GM19372 (cell line): ENCODE data around the gene OR2T8.

Experiments used
- ATAC-seq: cut with Tn5 transposase; IDR thresholded peaks from one replicate; pipeline ENCODE4 v1.9.1; 2021; ENCODE audit warnings: mild to moderate bottlenecking, low read depth, moderate library complexity; ENCODE audit not compliant: unreplicated experiment

Gene OR2T8, protein sequence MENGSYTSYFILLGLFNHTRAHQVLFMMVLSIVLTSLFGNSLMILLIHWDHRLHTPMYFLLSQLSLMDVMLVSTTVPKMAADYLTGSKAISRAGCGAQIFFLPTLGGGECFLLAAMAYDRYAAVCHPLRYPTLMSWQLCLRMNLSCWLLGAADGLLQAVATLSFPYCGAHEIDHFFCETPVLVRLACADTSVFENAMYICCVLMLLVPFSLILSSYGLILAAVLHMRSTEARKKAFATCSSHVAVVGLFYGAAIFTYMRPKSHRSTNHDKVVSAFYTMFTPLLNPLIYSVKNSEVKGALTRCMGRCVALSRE

DNA sequence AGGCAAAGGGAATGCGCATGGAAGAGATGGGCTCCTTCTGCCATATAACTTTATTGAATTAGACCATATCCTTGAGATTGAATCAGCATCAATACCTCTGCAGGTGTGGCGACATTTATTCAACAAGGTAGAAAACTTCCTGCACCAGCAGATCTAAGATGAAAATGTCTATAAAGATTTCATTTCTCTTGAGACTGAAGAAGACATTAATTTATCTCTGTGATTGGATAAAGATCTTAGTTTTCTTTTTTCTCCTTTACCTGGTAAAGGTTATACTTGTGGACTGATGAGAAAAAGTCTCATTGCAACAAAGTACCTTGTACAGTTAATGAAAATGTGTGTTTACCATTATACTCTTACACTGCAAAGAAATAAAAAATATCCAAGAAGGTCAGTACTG lies at the start of gene OR2T8:
Gene OR2T8 (plus strand): TSS at position 301 of the 400 bp plus-strand sequence. CDS start 766 bp downstream, outside the sequence.
- no peak for ATAC-seq

DNA sequence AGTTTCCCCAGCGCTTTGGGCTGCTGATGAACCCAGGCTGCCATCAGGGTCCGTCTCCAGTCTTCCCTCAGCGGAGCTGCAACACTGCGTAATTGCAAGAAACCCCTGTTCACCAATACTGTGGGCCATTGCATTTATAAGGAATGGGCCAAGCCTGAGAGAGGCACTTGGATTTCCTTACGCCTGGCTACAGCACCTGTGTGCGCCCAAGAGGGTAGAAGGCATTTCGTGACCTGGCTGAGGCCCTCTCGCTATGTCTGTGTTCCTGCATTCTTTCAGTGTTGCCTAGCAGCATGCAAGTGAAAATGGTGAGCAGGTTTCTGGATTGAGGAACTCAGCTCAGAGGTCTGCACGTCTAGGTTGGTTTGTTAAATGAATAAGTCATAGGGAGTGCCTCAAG lies 36.7 kb upstream of the OR2T8 start:
- no peak for ATAC-seq

DNA sequence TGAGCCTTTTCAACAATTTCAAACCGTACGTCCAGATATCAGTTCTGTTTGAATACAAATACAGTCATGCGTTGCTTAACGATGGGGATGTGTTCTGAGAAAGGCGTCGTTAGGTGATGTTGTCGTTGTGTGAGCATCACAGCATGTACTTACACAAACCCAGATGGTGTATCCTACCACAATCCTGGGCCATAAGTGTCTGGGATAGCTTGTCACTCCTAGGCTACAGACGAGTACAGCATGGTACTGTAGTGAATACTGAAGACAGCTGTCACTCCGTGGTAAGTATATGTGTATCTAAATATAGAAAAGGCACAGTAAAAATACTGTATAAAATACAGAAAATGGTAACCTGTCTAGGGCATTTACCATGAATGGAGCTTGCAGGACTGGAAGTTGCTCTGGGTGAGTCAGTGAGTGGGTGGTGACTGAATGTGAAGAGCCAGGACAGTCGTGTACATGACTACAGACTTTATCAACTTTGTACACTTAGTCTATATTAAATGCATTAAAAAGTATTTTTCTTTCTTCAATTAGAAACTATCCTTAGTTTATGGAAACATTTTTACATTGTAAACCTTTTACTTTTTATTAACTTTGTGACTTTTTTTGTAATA lies 35.1 kb upstream of the OR2T8 start:
- ATAC-seq: no peak

DNA sequence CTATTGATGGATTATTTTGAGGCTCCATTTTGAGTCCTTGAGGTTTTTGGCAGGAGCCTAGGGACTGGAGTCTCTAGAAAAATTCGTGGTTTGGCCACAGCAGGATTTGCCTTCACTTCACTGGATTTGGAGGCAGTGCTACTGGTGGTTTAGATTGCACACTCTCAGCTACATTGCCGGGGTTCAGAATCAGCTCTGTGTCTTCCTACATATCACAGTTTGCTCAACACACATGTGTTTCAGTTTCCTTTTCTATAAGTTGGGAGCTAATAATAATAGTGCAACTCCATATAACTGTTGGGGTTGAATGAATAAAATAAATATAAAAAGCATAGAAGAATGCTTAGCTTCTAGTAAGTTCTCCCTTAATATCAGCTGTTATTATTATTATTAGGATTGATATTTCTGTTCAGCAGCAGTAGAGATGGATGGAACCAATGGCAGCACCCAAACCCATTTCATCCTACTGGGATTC lies 24.9 kb upstream of the OR2T8 start, which contains the start of gene OR2W3:
Gene OR2W3 (plus strand): TSS at position 425 of the 475 bp plus-strand sequence. CDS start 0 bp downstream, at position 425.
- no peak for ATAC-seq

DNA sequence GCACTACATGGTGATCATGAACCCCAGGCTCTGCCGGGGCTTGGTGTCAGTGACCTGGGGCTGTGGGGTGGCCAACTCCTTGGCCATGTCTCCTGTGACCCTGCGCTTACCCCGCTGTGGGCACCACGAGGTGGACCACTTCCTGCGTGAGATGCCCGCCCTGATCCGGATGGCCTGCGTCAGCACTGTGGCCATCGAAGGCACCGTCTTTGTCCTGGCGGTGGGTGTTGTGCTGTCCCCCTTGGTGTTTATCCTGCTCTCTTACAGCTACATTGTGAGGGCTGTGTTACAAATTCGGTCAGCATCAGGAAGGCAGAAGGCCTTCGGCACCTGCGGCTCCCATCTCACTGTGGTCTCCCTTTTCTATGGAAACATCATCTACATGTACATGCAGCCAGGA lies 24.1 kb upstream of the OR2T8 start:
- no peak for ATAC-seq

DNA sequence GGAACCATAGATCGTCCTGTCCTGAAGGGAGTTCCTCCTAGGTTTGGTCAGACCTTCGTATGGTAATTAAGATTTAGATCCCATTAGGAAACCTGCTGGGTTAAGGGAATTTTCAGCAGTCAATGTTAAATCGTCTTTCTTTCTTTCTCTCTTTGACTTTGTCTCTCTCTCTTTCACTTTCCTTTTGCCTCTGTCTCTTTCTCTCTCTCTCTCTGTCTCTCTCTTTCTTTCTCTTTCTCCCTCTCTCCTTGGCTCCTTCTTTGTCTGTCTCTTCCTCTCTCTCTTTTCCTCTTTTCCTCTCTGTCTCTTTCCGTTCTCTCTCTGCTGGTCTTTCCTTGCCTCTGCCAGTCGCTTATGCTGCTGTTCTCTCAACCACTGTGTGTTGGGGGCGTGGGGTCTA lies 15.9 kb upstream of the OR2T8 start:
- ATAC-seq: no peak

DNA sequence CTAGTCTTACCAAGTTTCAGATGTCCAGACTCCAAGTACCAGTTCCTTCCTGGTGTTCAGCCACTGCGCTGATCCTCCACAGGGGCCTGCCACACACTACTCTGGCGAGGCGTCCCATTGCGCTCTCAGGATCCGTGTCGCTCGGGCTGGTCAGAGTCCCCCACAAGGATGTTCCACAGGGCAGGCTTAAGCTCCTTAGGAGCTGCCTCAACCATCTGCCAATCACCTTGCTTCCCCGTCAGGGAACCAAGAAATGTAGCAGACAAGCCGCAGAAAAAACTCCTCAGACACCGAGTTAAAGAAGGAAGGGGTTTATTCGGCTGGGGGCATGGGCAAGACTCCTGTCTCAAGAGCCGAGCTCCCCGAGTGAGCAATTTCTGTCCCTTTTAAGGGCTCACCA lies 14.9 kb upstream of the OR2T8 start:
- no peak for ATAC-seq

DNA sequence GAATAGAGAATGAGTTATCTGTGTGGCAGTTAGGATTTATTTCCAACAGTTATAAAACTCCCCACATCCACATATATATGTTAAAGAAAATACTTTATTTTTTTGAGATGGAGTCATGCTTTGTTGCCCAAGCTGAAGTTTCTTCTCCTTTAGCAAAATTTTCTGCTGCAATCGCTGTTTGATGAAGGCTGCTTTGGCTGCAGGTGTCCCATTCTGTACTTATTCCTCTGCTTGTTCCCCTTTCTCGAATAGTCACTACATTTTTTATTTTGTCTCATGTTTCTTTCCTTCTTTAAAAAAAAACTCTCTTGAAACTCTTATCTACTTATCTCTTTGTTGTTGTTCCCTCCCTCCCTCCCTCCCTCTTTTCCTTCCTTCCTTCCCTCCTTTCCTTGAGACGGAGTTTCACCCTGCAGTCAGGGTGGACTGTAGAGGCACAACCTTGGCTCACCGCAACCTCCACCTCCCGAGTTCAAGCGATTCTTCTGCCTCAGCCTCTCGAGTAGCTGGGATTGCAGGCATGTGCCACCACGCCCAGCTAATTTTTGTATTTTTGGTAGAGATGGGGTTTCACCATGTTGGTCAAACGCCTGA lies 14.0 kb upstream of the OR2T8 start:
- ATAC-seq: no peak

DNA sequence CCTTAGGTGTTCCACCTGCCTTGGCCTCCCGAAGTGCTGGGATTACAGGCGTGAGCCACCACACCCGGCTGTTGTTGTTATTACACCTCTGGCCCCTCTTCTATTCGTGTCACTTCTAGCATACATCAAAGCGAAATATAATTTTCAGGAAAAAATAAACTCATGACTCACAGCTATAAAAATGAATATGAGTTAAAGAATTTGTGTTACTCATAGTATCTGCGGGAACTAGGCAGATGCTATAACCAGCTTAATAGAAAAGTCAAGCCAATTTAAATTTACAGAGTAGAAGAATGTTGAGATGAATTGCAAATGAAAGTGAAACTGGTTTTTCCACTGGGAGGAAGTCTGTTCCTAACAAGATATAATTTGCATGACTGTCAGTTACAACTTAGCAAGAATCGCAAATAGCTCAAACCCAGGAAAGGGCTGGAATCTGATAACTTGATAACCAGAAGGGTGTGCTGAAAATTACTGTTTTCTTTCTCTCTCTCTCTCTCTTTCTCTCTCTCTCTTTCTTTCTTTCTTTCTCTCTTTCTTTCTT lies 13.5 kb upstream of the OR2T8 start:
- no peak for ATAC-seq

DNA sequence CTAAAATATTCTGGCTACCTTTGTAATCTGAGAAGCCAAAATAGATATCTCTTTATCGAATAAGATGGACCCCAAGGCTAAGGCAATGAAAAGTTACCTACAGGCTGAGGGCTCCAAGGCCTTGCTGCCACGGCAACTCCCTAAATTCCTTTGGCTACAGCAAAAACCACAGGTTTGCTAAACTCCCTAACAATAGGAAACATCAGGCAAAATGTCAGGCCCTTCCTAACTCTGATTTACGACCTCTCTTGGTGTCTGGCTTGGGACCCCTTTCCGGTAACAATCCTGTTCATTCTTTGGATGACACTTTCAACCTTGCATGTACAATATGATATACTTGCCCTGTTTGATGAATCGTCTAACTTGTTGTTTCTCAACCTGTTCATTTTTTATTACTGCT lies 11.3 kb upstream of the OR2T8 start:
- no peak for ATAC-seq

DNA sequence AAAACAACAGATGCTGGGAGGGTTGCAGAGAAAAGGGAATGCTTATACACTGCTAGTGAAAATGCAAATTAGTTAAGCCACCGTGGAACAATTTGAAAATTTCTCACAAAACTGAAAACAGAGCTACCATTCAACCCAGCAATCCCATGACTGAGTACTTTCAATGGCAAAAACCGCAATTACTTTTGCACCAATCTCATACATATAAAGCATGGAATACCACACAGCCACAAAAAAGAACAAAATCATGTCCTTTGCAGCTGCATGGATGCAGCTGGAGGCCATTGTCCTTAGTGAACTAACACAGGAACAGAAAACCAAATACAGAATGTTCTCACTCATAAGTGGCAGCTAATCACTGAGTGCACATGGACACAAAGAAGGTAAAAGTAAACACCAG lies 6.3 kb upstream of the OR2T8 start:
- no peak for ATAC-seq

DNA sequence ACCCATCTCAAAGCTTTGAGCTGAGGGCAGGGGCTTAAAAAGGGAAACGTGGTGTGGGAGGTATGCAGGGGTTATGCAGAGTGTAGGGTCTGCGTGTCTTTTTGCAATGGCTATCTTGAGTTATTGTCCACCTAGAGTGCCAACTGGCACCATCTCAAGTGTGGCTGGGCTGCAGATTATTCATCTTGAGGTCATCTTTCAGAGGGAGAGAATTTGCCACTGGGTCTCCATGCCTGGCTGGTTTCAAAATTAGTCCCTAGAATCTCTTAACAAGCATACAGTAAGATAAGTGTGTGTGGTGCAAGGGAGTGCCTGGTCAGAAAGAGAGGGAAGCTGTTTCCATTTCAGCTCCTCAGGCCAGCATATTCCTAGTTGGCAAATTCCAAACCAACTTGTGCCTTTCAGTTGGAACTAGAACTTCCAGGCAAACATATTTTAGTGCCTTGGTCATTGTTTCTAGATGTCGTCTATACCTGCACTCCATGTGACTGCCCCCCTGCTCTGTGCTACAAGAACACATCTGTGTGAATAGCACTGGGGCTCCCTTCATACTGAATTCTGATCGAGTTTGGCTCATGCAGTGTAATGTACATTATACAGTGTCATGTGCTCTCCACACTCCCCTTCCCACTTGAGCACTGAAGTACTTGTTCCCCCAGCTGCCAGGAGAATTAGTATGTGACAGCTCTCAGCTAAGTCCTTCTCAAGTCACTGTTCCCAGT lies 5.0 kb upstream of the OR2T8 start:
- no peak for ATAC-seq

DNA sequence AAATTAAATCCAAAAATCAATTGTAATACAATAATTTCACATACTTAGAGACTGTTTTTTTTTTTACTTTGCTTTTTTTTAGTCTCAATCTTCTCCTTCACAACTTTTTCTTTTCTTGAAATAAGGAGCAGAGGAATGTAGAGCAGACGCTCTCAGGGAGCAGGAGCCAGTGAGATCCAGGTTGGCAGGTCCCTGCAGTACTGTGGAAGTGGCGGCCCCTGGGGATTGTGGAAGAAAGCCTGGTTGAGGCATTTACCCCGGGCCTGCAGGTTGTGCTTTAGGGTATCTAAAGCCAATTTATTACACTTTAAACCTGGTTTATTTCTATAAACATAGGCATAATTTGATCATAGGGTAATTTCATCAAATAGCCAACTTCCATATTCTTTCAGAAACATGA lies 3.9 kb downstream of the OR2T8 start:
- no peak for ATAC-seq

DNA sequence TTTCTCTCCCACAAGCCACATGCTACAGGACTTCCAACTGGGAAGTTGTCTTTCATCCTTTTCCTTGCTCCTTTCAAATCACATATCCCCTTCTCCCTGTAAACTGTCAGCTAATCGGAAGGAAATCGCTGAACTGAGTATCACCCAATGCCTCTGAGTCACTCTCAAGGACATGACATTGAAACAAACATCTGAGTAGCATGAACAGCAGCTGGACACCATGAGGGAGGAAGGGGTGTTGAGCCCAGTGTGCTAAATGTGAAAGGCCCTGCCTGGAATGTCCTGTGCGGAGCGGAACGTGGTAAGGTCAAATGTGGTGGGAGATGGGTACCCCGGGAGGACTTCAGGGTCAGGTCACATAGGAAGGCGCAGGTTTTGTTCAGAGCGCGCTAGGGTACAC lies 4.8 kb downstream of the OR2T8 start, which contains the start of gene OR2AJ1:
Gene OR2AJ1 (plus strand): TSS at position 22 of the 400 bp plus-strand sequence. CDS start 8,880 bp downstream, outside the sequence.
- ATAC-seq: no peak

DNA sequence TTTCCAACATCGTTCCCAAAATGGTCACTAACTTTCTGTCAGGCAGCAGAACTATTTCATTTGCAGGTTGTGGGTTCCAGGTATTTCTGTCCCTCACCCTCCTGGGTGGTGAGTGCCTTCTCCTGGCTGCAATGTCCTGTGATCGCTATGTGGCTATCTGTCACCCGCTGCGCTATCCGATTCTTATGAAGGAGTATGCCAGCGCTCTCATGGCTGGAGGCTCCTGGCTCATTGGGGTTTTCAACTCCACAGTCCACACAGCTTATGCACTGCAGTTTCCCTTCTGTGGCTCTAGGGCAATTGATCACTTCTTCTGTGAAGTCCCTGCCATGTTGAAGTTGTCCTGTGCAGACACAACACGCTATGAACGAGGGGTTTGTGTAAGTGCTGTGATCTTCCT lies 13.9 kb downstream of the OR2T8 start:
- ATAC-seq: no peak

DNA sequence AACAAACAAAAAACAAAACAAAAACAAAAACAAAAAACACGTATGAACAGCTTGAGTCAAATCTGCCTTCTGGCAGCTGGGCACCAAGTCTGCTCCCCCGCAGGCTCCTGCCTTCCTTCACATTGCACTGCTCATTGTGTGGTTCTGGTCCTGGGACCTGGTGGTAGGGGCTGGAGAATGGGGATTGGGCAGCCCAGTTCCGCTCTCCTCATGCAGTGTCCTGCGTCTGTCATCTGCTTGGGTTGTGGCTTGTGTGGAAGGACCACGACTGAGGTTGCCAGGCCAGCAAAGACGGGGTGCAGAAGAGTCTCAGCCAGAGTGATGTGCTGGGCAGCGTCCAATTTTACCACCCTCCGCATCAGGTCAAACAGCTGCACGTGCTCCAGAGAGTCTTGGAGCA lies 15.7 kb downstream of the OR2T8 start:
- ATAC-seq: no peak

DNA sequence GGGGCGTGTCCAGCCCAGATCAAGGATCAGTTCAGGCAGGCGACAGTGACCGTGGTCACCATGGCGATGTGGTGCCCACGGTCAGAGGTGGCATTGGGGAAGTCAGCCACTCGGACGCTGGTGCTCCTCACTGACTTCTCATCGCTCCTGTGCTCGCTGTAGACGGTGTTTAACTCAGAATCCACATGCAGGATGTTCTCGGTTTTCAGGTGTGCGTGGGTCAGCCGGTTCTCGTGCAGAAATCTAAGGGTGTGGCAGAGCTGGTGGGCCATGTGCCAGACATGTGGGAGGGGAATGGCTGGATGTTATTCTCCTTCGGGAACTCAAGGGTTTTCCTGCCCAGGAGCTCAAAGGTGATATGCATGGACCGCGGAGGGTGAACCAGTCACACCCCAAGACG lies 16.4 kb downstream of the OR2T8 start:
- ATAC-seq: no peak

DNA sequence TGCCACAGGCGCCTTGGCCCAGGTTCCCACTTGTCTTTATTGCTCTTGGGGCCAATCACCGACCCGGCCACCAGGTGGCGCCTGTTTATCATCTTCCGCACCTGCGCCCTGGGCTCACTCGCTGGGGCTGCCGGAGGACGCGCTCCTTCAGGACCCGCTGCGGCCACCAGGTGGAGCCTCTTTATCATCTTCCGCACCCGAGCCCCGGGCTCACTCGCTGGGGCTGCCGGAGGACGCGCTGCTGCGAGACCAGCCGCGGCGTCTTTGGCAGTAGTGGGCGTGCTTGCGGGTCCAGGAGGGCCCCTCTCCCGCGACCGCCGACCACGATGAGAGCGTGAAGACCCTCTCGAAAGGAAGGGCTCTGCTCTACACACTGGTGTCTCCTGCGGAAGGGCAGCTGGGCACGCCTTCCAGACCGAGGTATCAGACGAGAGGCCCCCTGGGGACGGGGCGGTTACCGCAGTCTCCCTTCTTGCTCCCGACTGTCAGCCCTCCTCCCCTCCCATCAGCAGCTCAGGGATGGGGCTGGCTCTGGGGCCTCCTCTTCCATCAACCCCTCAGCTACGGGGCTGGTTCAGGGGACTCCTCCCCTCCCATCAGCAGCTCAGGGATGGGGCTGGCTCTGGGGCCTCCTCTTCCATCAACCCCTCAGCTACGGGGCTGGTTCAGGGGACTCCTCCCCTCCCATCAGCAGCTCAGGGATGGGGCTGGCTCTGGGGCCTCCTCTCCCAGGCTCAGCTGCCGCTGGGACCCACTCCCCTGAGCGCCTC lies 17.1 kb downstream of the OR2T8 start:
- ATAC-seq: peak; percentile 97

DNA sequence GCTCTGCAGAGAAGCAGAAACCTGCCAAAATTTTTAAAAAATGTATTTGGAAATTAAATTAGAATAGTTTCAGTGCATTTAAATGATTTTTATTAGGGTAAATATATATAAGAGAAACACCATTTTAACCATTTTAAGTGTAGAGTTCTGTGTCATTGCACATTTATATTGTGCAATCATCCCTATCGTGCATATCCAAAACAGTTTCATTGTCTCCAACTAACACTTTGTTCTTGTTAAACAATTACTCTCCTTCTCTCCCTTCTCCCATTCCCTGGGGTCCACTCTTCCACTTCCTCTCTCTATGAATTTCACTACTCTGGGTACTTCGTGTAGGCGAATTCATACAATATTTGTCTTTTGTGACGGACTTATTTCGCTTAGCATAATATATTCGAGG lies 22.6 kb downstream of the OR2T8 start:
- ATAC-seq: no peak

DNA sequence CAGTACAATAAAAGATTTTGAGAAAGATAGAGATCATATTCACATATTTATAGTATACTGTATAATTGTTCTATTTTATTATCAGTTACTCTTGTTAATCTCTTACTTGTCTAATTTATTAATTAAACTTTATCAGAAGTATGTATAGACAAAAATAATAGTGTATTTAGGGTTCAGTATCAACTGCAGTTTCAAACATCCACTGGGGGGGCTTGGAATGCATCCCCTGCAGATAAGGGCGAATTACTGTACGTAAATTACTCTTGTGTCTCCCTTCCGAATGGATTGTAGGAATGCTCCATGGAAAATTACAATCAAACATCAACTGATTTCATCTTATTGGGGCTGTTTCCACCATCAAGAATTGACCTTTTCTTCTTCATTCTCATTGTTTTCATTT lies 28.5 kb downstream of the OR2T8 start, which contains the start of gene OR2L8:
Gene OR2L8 (plus strand): TSS at position 301 of the 400 bp plus-strand sequence. CDS start 0 bp downstream, at position 301.
- no peak for ATAC-seq
